Measurements from ENCODE around the gene CCDC33.

The CCDC33 gene

GRCh38 chr15:74235962-74236361 is at the start of gene CCDC33:
Gene CCDC33, plus strand, starts transcription at chr15:74236326. Its CDS starts 394 bp downstream, at chr15:74236720.
- DNase-seq: no peak

- DNase-seq: no peak
Measured at GRCh38 chr15:74188216-74188615, 47.9 kb upstream of the CCDC33 start.

GRCh38 chr15:74191798-74192197 is 44.3 kb upstream of the CCDC33 start:
- DNase-seq: no peak

GRCh38 chr15:74192751-74193150 is 43.4 kb upstream of the CCDC33 start:
- DNase-seq: no peak

- no peak for DNase-seq
Measured at GRCh38 chr15:74193299-74193718, 42.8 kb upstream of the CCDC33 start.

GRCh38 chr15:74193905-74194304 is 42.2 kb upstream of the CCDC33 start:
- no peak for DNase-seq

GRCh38 chr15:74194572-74195559 is 41.3 kb upstream of the CCDC33 start:
- no peak for DNase-seq

GRCh38 chr15:74196175-74196574 is 40.0 kb upstream of the CCDC33 start:
- DNase-seq: no peak

GRCh38 chr15:74197176-74197965 is 38.8 kb upstream of the CCDC33 start:
- DNase-seq: no peak

- no peak for DNase-seq
Measured at GRCh38 chr15:74199297-74199652, 36.9 kb upstream of the CCDC33 start.

GRCh38 chr15:74200412-74200815 is 35.7 kb upstream of the CCDC33 start:
- DNase-seq: no peak

GRCh38 chr15:74200871-74201419 is 35.2 kb upstream of the CCDC33 start:
- no peak for DNase-seq

- DNase-seq: no peak
Measured at GRCh38 chr15:74201710-74202420, 34.3 kb upstream of the CCDC33 start.

GRCh38 chr15:74202452-74203401 is 33.4 kb upstream of the CCDC33 start, which contains the start of gene STRA6:
Gene STRA6, minus strand, starts transcription at chr15:74202787. Its CDS starts 520 bp downstream, at chr15:74202267.
- DNase-seq: no peak

- DNase-seq: no peak
Measured at GRCh38 chr15:74203914-74204431, 32.2 kb upstream of the CCDC33 start.

- DNase-seq: no peak
Measured at GRCh38 chr15:74205582-74205947, 30.6 kb upstream of the CCDC33 start.

GRCh38 chr15:74206801-74207281 is 29.3 kb upstream of the CCDC33 start:
- no peak for DNase-seq

GRCh38 chr15:74207652-74208440 is 28.3 kb upstream of the CCDC33 start:
- no peak for DNase-seq

GRCh38 chr15:74208496-74208895 is 27.6 kb upstream of the CCDC33 start:
- DNase-seq: no peak

GRCh38 chr15:74208901-74209559 is 27.1 kb upstream of the CCDC33 start:
- DNase-seq: no peak

Data from CD4-positive, alpha-beta T cell treated with Interleukin-10 for 1 hour (primary cell).